ENCODE data around the gene SEC24A. TPM values are rescaled to one million over a fixed set of nuclear protein-coding genes. Genes with fewer than 3 reads are reported as not detected.
"Not testable (repeated sequence)": the region's sequence is repeated elsewhere in the genome, so short reads cannot be mapped to it uniquely, and the experiment has no call there.

Gene SEC24A
- total RNA-seq, 8 experiments from 2014 or later: 19.2 to 45.4 (median 26.8) TPM

DNA sequence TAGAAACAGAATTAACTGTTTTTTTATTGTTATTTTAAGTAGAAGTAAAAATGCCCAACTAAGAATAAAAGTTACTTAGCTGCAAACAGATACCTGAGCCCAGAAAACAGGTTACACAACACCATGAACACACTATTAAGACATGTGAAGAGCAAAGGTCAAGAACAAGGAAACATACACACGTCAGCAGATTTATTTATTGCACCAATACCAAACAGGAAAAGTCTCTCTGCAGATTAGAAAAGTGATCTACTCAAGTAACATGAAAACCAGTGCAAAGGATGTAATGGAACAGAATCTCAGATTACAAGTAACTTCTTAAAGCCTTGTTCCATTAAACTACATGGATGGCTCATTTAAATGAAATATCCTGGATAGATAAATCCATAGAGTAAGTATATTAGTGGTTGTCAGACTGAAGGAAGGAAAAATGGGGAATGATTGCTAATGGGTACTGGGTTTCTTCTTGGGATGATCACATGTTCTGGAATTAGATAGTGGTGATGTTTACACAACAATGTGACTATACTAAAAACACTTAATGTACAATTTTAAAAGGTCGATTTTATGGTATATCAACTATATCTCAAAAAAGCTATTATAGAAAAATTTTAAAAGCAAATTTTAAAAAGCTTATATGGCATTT, 22.1 kb upstream of the SEC24A start:
- Histone ChIP-seq H3K4me1 (replicated peaks in 1 of 2) (peaks cover 0 to 4% of the 10 kb centered on the region in 2 donors), H3K27ac (no peak overlapping the region), H3K4me3 (no peak overlapping the region)
- ATAC-seq (replicated peaks in 6 of 8): no peak
- in situ Hi-C loops (cut with MboI; ENCODE audit: low pct_unique_long_range_greater_than_20kb in 2 of 9, low sequenced_read_pairs in 9 of 9, unreplicated experiment in 9 of 9): no loop called here
- 52 to 100% (median 79%) methylated on average over 1 to 2 of the region's 2 CpGs for WGBS, 10 experiments

DNA sequence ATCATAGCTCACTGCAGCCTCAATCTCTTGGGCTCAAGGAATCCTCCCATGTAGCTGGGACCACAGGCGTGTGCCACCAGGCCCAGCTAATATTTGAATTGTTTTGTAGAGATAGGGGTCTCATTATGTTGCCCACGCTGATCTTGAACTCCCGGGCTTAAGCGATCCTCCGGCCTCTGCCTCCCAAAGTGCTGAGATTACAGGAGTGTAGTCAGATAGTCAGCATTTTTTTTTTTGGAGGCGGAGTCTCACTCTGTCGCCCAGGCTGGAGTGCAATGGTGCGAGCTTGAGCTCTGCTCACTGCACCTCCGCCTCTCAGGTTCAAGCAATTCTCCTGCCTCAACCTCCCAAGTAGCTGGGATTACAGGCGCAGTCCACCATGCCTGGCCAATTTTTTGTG, 14.4 kb upstream of the SEC24A start:
- H3K4me3 ChIP-seq: no peak overlapping the region
- no peak overlapping the region for H3K27ac ChIP-seq
- WGBS, 10 experiments: 80 to 100% (median 93%) methylated on average over 1 to 8 of the region's 10 CpGs; no CpG with 5 or more reads in 1 of the 10 experiments
- ATAC-seq (replicated peaks in 6 of 8): no peak
- in situ Hi-C loops (cut with MboI; ENCODE audit: low pct_unique_long_range_greater_than_20kb in 2 of 9, low sequenced_read_pairs in 9 of 9, unreplicated experiment in 9 of 9): no loop called here
- peaks cover 4 to 8% of the 10 kb centered on the region in 2 donors for H3K4me1 ChIP-seq (replicated peaks in 1 of 2)

DNA sequence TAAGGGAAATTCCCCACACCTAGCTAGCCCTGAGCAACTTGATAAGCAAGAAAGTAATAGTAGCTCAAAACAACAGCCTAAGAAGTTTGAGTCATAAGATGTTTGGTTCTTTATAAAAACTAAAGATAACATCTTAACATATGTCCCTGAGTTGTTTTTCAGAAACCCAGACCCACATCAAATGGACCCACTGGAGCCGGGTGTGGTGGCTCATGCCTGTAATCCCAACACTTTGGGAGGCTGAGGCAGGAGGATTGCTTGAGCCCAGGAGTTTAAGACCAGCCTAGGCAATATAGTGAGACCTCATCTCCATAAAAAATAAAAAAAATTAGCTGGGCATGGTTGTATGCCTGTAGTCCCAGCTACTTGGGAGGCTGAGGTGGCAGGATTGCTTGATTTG, 13.2 kb upstream of the SEC24A start:
- 40 to 100% (median 96%) methylated on average over 1 of the region's 1 CpG; no CpG with 5 or more reads in 6 of the 10 experiments for WGBS, 10 experiments

DNA sequence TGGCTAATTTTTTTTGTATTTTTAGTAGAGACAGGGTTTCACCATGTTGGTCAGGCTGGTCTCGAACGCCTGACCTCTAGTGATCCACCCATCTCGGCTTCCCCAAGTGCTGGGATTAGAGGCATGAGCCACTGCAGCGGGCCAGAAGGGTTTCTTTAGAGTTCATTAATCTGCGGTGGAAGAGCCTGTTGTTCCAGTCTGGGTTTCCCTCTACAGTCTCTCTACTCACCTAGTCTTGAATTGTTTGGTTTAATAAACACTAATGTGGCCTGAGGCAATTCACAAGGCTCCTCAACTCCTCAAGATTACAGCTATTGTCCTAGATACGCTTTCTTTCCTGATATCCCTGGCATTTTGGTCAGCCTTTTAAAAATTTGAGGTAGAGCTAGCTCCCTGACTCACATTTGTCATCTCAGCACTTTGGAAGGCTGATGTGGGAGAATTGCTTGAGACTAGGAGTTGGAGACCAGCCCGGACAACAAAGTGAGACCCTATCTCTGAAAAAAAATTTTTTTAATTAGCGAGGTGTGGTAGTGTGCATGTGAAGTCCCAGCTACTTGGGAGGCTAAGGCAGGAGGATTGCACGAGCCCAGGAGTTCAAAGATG, 11.4 kb upstream of the SEC24A start:
- 59 to 89% (median 73%) methylated on average over 2 to 7 of the region's 9 CpGs; no CpG with 5 or more reads in 1 of the 10 experiments for WGBS, 10 experiments
- Histone ChIP-seq H3K4me3 (no peak overlapping the region), H3K4me1 (replicated peaks in 1 of 2) (no peaks in the 10 kb centered on the region), H3K27ac (no peak overlapping the region)
- in situ Hi-C loops (cut with MboI; ENCODE audit: low pct_unique_long_range_greater_than_20kb in 2 of 9, low sequenced_read_pairs in 9 of 9, unreplicated experiment in 9 of 9): no loop called here
- ATAC-seq (replicated peaks in 6 of 8): no peak

More for the DNA sequence above, 13.2 kb upstream of the SEC24A start:
- ATAC-seq (replicated peaks in 6 of 8); H3K27ac ChIP-seq; H3K4me1 ChIP-seq (replicated peaks in 1 of 2); in situ Hi-C loops (cut with MboI; ENCODE audit: low pct_unique_long_range_greater_than_20kb in 2 of 9, low sequenced_read_pairs in 9 of 9, unreplicated experiment in 9 of 9); H3K4me3 ChIP-seq: not testable (repeated sequence)

DNA sequence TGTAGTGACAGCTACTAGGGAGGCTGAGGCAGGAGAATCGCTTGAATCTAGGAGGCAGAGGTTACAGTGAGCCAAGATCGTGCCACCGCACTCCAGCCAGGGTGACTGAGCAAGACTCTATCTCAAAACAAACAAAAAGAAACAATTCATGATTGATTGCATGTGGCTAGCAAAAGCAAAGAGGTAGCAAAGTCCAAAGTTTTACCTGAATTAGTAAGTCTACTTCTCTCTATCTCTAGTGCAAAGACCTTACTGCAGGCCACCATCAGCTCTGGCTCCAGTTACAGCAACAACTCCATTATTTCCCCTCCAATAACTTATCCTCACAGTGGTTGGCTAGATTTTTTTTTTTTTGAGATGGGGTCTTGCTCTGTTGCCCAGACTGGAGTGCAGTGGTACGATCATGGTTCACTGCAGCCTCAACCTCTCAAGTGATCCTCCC, 9.8 kb upstream of the SEC24A start:
- in situ Hi-C loops (cut with MboI; ENCODE audit: low pct_unique_long_range_greater_than_20kb in 2 of 9, low sequenced_read_pairs in 9 of 9, unreplicated experiment in 9 of 9): no loop called here
- no peaks in the 10 kb centered on the region for H3K4me1 ChIP-seq (replicated peaks in 1 of 2)
- H3K4me3 ChIP-seq: no peak overlapping the region
- no peak for ATAC-seq (replicated peaks in 6 of 8)
- no peak overlapping the region for H3K27ac ChIP-seq
- WGBS, 10 experiments: 63 to 100% (median 93%) methylated on average over 2 to 4 of the region's 4 CpGs; no CpG with 5 or more reads in 4 of the 10 experiments

DNA sequence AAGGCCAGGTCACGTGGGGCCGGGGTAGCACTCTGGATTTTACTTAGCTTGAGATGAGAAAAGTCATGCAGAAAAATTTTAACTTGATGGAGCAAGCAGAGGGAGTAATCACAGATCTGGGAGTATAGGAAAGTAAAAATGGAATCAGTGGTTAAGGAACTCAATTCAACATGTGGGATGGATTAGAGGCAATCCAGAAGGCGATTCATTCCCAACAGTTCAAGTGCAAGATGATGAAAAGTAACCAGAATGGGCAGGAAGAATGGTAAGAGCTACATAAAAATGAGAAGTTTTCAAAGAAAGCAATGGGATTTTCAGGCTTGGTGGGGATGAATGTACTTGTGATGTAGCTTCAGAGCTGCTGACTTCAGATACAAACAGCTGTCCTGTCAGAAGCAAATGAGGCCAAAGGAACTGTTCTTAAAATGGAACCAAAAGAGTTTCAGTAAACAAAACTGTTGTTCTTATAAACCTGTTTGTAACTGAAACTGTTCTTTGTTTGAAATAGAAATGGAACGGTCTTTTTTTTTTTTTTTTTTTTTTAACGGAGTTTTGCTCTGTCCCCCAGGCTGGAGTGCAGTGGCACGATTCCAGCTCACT, 5.6 kb upstream of the SEC24A start:
- Histone ChIP-seq H3K4me3 (no peak overlapping the region), H3K27ac (no peak overlapping the region), H3K4me1 (replicated peaks in 1 of 2) (peaks cover 3 to 6% of the 10 kb centered on the region in 2 donors)
- 55 to 100% (median 80%) methylated on average over 3 to 6 of the region's 6 CpGs; no CpG with 5 or more reads in 2 of the 10 experiments for WGBS, 10 experiments
- in situ Hi-C loops (cut with MboI; ENCODE audit: low pct_unique_long_range_greater_than_20kb in 2 of 9, low sequenced_read_pairs in 9 of 9, unreplicated experiment in 9 of 9): no loop called here
- ATAC-seq (replicated peaks in 6 of 8): no peak

DNA sequence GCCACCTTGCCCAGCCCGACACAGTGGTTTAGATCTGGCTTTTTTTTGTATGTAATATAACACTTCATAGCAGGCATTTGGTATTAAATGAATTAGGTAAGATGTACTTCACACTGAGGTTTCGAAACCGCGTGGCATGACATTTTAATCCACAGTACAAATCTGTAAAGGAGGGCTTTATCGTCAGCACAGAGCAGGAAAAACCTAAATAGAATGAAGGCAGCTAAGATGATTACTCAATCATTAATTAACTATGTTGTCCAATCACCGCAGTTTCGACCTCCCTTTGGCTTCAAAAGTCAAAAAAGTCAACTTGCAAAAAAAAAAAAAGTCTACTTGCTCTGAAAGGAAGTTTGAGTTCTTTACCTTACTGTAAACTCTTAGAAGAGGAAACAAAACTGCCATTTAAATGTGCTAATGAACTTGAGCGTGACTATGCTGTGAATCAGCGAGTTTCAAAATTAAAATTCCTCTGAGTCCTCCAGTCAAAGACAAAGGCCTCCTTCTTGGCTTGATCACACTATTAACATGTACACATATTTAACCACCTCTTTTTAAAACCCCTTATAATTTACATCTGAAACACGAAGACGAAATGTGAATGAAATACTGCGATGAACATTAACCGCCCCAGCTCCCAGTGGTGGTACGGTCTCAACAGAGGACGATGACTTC, 698 bp upstream of the SEC24A start:
- Histone ChIP-seq H3K4me3 (peak overlapping the region; percentile 72 to 97 (median 94)), H3K4me1 (replicated peaks in 1 of 2) (peaks cover 3 to 8% of the 10 kb centered on the region in 2 donors), H3K27ac (peak overlapping the region; percentile 96 to 99)
- in situ Hi-C loops (cut with MboI; ENCODE audit: low pct_unique_long_range_greater_than_20kb in 2 of 9, low sequenced_read_pairs in 9 of 9, unreplicated experiment in 9 of 9): no loop called here
- 0 to 37% (median 12%) methylated on average over 2 to 15 of the region's 15 CpGs for WGBS, 10 experiments
- peak in 4 of 8 experiments; percentile 2 to 61 (median 58) for ATAC-seq (replicated peaks in 6 of 8)

DNA sequence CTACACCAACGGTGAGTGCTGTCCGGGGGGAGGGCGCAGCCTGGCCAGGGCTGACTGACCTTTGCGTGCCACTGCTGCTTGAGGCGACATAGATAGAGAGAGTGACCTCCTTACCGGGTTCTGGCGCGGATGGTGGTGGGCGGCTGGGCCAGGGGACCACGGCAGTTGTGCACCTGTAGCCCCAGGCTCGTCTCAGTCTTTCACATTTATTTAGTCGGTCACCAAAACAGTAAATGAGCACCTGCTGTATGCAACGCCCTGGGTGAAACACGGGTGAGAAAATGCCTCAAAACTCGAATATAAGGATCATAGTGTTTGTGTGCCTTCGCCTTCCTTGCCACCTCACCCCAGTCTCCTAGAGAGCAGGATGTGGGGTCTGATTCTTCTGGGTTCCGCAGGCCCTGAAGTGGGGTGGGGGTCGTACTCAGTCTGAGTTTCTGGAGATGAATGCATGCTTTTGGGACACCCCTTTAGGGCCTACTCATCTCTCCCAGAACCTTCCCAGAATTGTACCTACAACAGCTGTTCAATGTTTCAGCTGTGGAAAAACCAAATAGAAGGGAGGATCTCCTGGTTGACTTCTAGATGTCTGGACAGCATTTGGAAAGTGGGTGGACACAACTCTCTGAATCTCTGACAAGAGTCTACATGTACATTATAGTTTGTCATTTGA, 714 bp downstream of the SEC24A start:
- WGBS, 10 experiments: 0 to 4% (median 2%) methylated on average over 2 to 12 of the region's 18 CpGs; no CpG with 5 or more reads in 6 of the 10 experiments
- H3K4me3 ChIP-seq: peak overlapping the region; percentile 72 to 97 (median 94)
- peaks cover 3 to 8% of the 10 kb centered on the region in 2 donors for H3K4me1 ChIP-seq (replicated peaks in 1 of 2)
- in situ Hi-C loops (cut with MboI; ENCODE audit: low pct_unique_long_range_greater_than_20kb in 2 of 9, low sequenced_read_pairs in 9 of 9, unreplicated experiment in 9 of 9): no loop called here
- peak overlapping the region; percentile 96 to 99 for H3K27ac ChIP-seq
- peak in 5 of 8 experiments; percentile 17 to 41 (median 40) for ATAC-seq (replicated peaks in 6 of 8)

DNA sequence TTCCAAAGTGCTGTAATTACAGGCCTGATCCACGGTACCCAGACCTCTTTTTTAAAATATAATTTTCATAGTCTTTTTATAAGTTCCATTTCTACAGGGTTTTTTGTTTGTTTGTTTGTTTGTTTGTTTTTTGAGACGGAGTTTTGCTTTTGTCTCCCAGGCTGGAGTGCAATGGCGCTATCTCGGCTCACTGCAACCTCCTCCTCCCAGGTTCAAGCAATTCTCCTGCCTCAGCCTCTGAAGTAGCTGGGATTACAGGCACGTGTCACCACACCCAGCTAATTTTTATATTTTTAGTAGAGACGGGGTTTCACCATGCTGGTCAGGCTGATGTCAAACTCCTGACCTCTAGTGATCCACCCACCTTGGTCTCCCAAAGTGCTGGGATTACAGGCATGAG, 2.1 kb downstream of the SEC24A start:
- H3K4me1 ChIP-seq (replicated peaks in 1 of 2); ATAC-seq (replicated peaks in 6 of 8); in situ Hi-C loops (cut with MboI; ENCODE audit: low pct_unique_long_range_greater_than_20kb in 2 of 9, low sequenced_read_pairs in 9 of 9, unreplicated experiment in 9 of 9); H3K27ac ChIP-seq: not testable (repeated sequence)
- H3K4me3 ChIP-seq: peak overlapping the region in 4 of 5 donors; percentile 84 to 97 (median 95)
- WGBS, 10 experiments: 0 to 98% (median 92%) methylated on average over 1 to 6 of the region's 6 CpGs; no CpG with 5 or more reads in 1 of the 10 experiments

DNA sequence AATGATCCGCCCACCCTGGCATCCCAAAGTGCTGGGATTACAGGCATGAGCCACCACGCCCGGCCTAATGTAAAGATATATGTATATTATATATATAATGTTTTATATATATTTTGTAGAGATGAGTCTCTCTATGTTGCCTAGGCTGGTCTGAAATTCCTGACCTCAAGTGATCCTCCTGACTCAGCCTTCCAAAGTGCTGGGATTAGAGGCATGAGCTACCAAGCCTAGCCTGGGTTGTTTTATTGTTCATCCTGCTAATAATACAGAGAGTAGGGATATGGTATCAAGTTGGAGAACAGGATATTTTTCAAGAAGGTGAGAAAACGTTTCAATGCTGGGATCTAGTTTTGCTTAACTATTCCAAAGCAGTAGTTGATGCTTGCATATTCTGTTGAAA, 2.9 kb downstream of the SEC24A start:
- no peak for ATAC-seq (replicated peaks in 6 of 8)
- in situ Hi-C loops (cut with MboI; ENCODE audit: low pct_unique_long_range_greater_than_20kb in 2 of 9, low sequenced_read_pairs in 9 of 9, unreplicated experiment in 9 of 9): no loop called here
- H3K27ac ChIP-seq: no peak overlapping the region
- peaks cover 3 to 8% of the 10 kb centered on the region in 2 donors for H3K4me1 ChIP-seq (replicated peaks in 1 of 2)
- WGBS, 10 experiments: 0 to 100% (median 73%) methylated on average over 1 to 4 of the region's 4 CpGs; no CpG with 5 or more reads in 1 of the 10 experiments
- no peak overlapping the region for H3K4me3 ChIP-seq

DNA sequence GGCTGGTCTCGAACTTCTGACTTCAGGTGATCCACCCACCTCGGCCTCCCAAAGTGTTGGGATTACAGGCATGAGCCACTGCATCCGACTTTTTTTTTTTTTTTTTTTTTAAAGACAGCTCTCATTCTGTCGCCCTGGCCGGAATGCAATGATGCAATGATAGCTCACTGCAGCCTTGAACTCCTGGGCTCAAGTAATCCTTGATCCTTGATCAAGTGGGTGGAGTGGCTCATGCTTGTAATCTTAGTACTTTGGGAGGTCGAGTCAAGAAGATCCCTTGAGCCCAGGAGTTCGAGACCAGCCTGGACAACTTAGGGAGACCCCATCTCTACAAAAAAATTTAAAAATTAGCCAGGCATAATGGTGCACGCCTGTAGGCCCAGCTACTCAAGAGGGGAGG, 8.1 kb downstream of the SEC24A start:
- 83 to 100% (median 93%) methylated on average over 1 to 7 of the region's 8 CpGs; no CpG with 5 or more reads in 1 of the 10 experiments for WGBS, 10 experiments

DNA sequence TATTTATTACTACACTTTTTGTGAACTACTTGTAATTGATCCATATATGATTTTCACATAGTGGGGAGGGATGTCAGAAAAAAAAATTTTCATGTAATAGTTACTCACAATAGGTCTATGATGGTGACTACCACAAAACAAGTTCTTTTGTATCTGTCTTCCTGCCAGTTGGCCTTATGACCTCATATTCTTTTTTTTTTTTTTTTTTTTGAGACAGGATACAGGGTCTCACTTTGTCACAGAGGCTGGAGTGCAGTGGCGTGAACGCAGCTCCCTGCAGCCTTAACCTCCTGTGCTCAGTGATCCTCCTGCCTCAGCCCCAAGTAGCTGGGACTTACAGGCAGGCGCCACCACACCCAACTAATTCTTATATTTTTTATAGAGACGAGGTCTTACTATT, 10.9 kb downstream of the SEC24A start:
- in situ Hi-C loops (cut with MboI; ENCODE audit: low pct_unique_long_range_greater_than_20kb in 2 of 9, low sequenced_read_pairs in 9 of 9, unreplicated experiment in 9 of 9): no loop called here
- 89 to 100% (median 95%) methylated on average over 1 to 4 of the region's 4 CpGs; no CpG with 5 or more reads in 3 of the 10 experiments for WGBS, 10 experiments
- ATAC-seq (replicated peaks in 6 of 8): no peak

More for the DNA sequence above, 8.1 kb downstream of the SEC24A start:
- Histone ChIP-seq H3K4me3 (no peak overlapping the region), H3K4me1 (replicated peaks in 1 of 2) (no peaks in the 10 kb centered on the region), H3K27ac (no peak overlapping the region)
- in situ Hi-C loops (cut with MboI; ENCODE audit: low pct_unique_long_range_greater_than_20kb in 2 of 9, low sequenced_read_pairs in 9 of 9, unreplicated experiment in 9 of 9): no loop called here
- no peak for ATAC-seq (replicated peaks in 6 of 8)

More for the DNA sequence above, 10.9 kb downstream of the SEC24A start:
- Histone ChIP-seq H3K27ac (no peak overlapping the region), H3K4me1 (replicated peaks in 1 of 2) (no peaks in the 10 kb centered on the region), H3K4me3 (no peak overlapping the region)

Measured in motor neuron (in vitro differentiated cells).